ENCODE measurements around the gene HSPBAP1.

DNA sequence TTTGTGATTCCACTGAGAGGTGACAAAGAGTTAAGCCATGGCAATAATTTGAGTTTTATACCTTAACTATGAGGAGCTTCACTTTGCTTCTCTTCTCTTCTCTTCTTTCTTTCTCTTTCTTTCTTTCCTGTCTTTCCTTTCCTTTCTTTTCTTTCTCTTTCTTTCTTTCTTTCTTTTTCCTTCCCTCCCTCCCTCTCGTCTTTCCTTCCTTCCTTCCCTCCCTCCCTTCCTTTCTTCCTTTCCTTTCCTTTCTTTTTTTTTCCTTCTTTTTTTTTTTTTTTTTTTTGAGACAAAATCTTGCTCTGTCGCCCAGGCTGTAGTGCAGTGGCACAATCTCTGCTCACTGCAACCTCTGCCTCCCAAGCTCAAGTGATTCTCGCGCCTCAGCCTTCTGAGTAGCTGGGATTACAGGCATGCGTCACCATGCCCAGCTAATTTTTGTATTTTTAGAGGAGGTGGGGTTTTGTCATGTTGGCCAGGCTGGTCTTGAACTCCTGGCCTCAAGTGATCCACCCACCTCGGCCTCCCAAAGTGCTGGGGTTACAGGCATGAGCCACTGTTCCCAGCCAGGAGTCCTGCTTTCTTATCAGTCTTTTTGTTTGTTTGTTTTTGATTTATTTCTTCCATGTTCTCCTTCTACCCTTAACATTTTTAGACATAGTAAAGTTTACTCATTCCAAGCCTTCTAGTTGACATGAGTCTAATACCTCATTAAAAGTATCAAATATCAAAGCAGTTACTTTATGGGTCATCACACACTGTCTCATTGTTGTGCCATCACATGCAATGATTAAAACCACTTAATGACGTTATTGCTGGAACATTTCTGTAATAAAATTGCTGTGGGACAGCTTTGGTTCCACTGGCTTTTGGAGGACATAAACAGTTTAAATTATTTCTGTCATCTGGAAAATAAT lies 31.1 kb upstream of the HSPBAP1 start:
- TF ChIP-seq POLR2A (IDR thresholded peaks at IDR 0.05) = no peak
- TF ChIP-seq, protein P1, sequence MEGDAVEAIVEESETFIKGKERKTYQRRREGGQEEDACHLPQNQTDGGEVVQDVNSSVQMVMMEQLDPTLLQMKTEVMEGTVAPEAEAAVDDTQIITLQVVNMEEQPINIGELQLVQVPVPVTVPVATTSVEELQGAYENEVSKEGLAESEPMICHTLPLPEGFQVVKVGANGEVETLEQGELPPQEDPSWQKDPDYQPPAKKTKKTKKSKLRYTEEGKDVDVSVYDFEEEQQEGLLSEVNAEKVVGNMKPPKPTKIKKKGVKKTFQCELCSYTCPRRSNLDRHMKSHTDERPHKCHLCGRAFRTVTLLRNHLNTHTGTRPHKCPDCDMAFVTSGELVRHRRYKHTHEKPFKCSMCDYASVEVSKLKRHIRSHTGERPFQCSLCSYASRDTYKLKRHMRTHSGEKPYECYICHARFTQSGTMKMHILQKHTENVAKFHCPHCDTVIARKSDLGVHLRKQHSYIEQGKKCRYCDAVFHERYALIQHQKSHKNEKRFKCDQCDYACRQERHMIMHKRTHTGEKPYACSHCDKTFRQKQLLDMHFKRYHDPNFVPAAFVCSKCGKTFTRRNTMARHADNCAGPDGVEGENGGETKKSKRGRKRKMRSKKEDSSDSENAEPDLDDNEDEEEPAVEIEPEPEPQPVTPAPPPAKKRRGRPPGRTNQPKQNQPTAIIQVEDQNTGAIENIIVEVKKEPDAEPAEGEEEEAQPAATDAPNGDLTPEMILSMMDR (IDR thresholded peaks at IDR 0.05) = no peak
- no peak for TF ChIP-seq EP300 (IDR thresholded peaks at IDR 0.05)

Measured in tibial nerve (tissue), 4 donors.